Measurements from ENCODE around the gene COLEC11.

Gene COLEC11

DNA sequence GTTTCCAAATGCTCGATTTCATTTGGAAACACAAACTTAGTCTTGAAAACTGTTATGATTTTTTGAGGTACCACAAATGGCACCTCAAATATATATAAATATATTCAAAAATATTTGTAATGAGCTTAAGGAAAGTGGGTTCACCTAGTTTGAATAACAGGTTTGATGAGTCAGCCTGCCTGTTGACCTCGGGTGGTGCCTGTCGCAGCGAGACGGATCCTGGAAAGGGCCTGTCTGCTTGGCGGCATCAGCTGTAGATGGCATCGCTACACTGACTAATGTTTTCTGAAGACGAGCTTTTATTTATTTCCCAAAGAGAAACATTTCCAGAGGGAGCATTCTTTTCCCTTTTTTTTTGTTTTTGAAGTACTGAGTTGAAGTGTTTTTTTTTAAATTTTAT is 70.0 kb downstream of the COLEC11 start:
- Mint-ChIP-seq H3K36me3 (ENCODE audit: low read depth) (no peaks in the 10 kb centered on the region), H3K9me3 (no peaks in the 10 kb centered on the region), H3K27me3 (ENCODE audit: low read depth) (no peaks in the 10 kb centered on the region), H3K4me3 (no peak overlapping the region), H3K4me1 (ENCODE audit: low read depth) (no peaks in the 10 kb centered on the region), H3K27ac (no peak overlapping the region)

DNA sequence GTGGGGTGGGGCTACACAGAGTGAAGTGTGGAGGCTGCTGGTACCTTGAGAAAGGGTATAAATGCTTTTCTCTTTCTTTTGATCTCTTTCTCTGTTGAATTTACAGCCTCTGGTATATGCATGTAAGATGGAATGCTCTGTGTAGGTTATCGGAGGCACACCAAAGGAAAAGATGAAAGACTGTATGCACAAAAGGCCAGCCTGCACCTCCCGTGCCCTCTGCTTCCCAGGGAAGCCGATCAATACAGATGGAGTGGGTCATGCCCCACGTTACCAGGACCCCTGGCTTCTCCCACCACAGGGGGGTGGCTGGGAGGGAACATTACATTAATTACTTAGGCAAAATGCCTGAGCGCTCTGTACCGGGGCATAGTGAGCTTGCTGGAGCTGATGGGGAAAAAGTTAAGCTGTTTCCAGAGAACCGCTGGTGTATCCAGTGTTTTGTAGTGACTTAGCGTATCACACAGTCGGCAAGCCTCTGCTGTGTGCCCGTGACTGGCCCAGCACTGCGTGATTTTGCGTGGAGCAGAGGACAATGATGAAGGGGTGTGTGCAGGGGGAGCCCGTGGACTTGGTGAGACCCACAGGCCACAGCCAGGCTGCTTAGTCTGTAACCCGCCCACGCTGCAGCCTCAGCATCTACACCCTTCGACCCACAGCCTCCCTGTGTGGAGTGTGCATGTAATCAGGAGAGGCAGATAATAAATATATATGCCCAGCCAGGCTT is 71.1 kb downstream of the COLEC11 start:
- Mint-ChIP-seq H3K4me1 (ENCODE audit: low read depth) (no peaks in the 10 kb centered on the region), H3K27ac (no peak overlapping the region), H3K9me3 (no peaks in the 10 kb centered on the region), H3K4me3 (no peak overlapping the region), H3K36me3 (ENCODE audit: low read depth) (no peaks in the 10 kb centered on the region), H3K27me3 (ENCODE audit: low read depth) (no peaks in the 10 kb centered on the region)

DNA sequence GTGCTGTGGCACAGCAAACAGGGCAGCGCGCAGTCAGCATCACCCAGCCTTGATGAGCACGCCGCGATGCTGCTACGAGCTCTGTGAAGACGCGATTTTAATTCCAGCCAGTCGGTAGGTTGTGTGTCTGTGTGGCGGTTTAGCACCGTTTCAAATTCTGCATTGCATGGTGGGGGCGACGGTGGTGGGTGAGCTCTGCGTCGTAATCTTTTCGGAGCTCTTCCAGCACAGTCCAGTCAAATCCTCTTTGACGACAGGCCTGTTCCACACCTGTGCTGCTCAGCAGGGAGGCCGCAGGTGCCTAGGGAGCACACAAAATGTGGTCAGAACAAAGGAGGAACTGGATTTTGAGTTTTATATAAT is 71.7 kb downstream of the COLEC11 start:
- Mint-ChIP-seq H3K27me3 (ENCODE audit: low read depth) (no peaks in the 10 kb centered on the region), H3K4me3 (no peak overlapping the region), H3K36me3 (ENCODE audit: low read depth) (no peaks in the 10 kb centered on the region), H3K4me1 (ENCODE audit: low read depth) (no peaks in the 10 kb centered on the region), H3K27ac (no peak overlapping the region), H3K9me3 (no peaks in the 10 kb centered on the region)

DNA sequence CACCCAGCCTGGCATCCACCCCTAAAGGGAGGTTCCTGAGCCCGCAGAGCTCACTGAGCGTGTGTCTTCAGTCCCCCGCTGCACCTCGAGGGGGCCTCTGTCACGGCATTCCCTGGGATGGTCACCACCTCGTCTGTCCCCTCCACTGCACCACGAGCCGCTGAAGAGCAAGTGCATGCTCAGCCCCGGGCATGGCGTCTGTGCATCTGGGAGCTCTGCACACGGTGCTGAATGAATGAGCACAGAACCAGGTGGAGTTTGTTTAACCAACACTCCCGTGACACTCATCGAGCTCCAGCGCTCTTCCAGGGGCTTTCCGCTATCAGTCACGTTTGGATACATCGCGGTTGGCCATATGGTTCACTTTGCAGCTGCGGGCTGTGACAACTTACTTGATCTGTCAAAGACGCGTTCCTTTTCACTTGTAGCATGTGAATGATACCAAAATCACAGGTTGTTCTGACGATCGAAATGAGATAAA is 72.3 kb downstream of the COLEC11 start:
- Mint-ChIP-seq H3K27me3 (ENCODE audit: low read depth) (no peaks in the 10 kb centered on the region), H3K4me3 (no peak overlapping the region), H3K36me3 (ENCODE audit: low read depth) (no peaks in the 10 kb centered on the region), H3K27ac (no peak overlapping the region), H3K9me3 (no peaks in the 10 kb centered on the region), H3K4me1 (ENCODE audit: low read depth) (no peaks in the 10 kb centered on the region)

DNA sequence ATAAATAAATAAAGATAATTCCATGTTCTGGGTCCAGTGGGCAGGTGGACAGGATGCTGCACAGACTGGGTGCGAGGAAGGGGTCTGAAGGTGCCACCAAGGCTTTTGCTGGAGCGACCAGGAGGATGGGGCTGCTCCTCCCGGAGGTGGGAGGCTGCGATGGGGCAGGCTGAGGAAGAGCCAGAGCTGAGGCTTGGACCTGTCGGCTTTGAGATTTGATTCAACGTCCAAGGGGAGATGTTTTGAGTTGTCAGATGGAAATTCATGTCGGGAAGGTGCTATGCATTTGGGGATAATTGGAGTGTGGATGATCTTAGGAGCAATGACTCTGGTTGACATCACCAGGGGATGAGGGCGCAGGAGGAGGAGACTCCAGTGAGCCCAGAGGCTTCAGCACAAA is 74.7 kb downstream of the COLEC11 start:
- Mint-ChIP-seq H3K4me1 (ENCODE audit: low read depth) (no peaks in the 10 kb centered on the region), H3K27me3 (ENCODE audit: low read depth) (no peaks in the 10 kb centered on the region), H3K27ac (no peak overlapping the region), H3K9me3 (no peaks in the 10 kb centered on the region), H3K36me3 (ENCODE audit: low read depth) (no peaks in the 10 kb centered on the region), H3K4me3 (no peak overlapping the region)

DNA sequence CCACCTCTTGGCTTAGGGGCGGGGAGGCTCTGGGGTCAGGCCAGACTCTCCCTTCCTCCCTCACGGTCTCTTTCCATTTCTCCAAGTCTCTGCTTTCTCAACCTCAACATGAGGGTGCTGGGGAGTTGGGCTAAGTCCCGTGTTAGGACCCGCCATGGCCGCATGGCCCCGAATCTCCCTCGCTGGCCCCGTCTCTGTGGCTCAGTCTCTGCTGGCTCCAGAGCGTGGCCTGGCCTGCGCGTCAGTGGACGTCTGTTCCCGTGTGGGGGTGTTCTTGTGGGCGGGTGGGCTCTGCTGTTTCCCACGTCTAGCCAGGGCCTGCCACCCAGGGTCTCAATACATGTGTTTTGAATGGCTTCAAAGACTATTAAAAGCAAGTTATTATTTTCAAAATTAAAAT is 75.5 kb downstream of the COLEC11 start:
- Mint-ChIP-seq H3K4me3 (no peak overlapping the region), H3K27ac (no peak overlapping the region), H3K27me3 (ENCODE audit: low read depth) (no peaks in the 10 kb centered on the region), H3K9me3 (no peaks in the 10 kb centered on the region), H3K4me1 (ENCODE audit: low read depth) (no peaks in the 10 kb centered on the region), H3K36me3 (ENCODE audit: low read depth) (no peaks in the 10 kb centered on the region)

DNA sequence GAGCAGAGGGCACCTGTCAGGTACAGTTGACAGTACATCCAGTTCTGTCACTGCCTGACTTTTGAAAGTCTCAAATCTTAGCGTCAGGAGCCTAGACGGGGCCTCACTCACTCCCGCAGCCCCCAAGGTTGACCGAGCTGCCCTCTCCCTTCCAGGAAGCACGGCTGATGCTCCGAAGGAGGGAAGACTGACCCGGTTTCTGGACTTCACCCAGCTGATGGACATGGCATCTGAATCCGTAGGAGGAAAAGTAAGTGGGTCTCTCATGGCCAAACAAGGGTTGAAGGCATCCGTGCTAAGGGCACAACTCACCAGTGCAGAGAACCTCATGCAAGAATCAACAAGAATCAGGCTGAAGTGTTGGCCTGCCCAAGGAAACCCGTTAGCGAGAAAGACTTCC is 76.0 kb downstream of the COLEC11 start:
- Mint-ChIP-seq H3K27ac (no peak overlapping the region), H3K36me3 (ENCODE audit: low read depth) (no peaks in the 10 kb centered on the region), H3K4me3 (no peak overlapping the region), H3K9me3 (no peaks in the 10 kb centered on the region), H3K27me3 (ENCODE audit: low read depth) (no peaks in the 10 kb centered on the region), H3K4me1 (ENCODE audit: low read depth) (no peaks in the 10 kb centered on the region)

DNA sequence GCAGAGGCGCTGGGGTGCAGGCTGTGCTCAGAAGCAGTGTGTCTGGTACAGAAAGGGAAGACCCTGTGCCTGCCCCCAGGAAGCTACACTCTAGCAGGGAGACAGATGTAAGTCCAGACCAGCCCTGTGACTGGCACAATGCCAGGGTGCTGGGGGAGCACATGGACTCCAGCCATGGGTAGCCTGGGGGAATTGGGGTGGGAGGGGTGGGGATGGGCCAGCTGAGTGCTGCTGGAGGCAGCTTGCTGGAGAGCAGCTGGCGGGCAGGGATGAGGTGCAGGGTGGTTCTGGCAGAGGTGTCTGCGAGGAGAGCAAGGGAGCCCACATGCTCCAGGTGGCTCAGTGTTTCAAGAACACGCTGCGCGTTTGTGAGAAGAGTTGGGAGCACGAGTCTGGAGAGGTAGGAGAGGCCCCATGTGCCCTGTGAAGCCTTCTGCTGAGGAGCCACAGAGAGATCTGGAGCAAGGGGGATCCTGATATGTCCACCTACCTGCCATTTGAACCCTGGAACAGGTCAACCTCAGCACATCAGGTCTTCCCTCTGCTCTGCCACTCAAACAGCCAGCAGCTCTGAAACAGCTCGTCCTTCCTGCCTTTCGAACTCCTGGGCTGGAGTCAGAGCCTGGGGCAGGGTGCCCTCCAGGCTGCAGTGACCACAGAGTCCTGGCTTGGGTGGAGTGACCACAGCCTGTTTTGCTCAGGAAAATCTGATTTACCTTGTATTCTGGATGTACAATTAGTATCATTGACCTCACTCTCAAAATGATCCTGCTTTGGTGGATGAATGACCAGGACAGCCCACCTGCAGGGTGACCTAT is 78.2 kb downstream of the COLEC11 start:
- Mint-ChIP-seq H3K4me1 (ENCODE audit: low read depth) (no peaks in the 10 kb centered on the region), H3K4me3 (no peak overlapping the region), H3K36me3 (ENCODE audit: low read depth) (no peaks in the 10 kb centered on the region), H3K27ac (no peak overlapping the region), H3K9me3 (no peaks in the 10 kb centered on the region), H3K27me3 (ENCODE audit: low read depth) (no peaks in the 10 kb centered on the region)

DNA sequence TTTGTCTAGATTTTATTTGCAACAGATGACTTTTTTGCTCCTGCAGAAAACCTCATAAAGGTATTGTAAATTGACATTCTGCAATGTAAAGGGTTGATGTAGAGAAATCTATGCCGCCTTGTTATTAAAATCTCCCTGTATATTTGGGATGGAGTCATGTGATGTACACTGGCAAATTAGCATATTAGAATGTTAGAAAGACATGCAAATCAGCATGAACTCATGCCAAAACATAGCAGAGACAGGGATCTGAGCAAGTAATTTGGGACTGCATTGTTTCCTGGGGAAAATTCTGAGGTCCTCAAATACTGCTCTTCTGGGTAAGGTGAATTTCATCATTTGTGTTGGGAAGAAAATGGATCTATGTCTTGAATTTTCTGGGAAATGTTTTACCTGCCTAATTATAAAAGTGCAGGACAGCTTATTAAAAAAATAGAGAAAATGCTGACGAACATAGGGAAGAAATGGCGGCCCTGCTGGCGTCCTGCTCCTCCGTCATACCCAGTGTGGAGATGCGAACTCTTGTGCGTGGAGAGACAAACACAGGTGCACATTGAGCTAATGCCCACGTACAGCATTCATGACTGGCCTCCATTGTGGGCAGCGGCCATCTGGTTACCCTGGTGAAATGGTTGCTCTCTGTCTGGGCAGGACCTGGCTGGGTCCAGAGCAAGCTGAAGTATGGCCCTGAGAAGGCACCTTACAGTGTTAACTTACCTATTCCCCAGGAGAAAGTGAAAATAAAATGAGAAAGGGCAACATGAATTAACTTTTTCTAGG is 79.3 kb downstream of the COLEC11 start:
- no peak overlapping the region for H3K27ac Mint-ChIP-seq
- H3K27me3 Mint-ChIP-seq (ENCODE audit: low read depth): no peaks in the 10 kb centered on the region
- no peak overlapping the region for H3K4me3 Mint-ChIP-seq
- no peaks in the 10 kb centered on the region for H3K36me3 Mint-ChIP-seq (ENCODE audit: low read depth)
- H3K4me1 Mint-ChIP-seq (ENCODE audit: low read depth): no peaks in the 10 kb centered on the region
- no peaks in the 10 kb centered on the region for H3K9me3 Mint-ChIP-seq

DNA sequence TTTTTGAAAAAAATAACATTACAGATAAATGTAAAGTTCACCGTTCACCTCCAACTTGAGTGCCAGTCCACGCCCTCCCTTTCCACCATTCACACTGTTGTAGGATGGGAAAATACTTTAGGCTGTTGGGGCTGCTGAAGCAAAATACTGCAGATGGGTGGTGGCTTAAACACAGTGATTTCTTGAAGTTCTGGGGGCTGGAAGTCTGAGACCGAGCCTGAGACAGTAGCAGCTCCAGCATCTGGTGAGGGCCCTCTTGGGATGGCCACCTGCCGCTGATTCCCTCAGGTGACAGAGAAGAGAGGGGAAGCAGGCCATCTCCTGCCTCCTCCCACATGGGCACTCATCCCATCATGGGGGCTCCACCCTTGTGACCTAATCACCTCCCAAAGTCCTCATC is 80.8 kb downstream of the COLEC11 start:
- Mint-ChIP-seq H3K9me3 (no peaks in the 10 kb centered on the region), H3K4me1 (ENCODE audit: low read depth) (no peaks in the 10 kb centered on the region), H3K27me3 (ENCODE audit: low read depth) (no peaks in the 10 kb centered on the region), H3K36me3 (ENCODE audit: low read depth) (no peaks in the 10 kb centered on the region), H3K4me3 (no peak overlapping the region), H3K27ac (no peak overlapping the region)

DNA sequence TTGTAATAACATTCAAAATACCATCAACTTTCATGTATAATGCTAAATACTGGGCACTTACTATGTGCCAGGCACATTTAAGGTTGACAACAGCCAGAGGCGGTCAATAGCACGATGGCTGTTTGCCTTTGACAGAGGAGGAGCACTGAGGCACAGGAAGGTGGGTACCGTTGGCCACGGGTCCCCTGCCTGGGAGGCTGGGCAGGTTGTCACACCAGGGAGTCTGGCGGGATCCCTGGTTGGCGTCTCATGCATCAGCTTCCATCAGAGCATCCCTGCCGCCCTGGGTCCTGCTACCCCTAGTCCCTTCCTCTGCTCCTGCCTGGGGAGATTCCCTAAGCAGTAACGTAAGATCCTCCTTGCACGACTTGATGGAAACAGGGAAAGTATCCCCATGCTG is 82.5 kb downstream of the COLEC11 start:
- H3K27me3 Mint-ChIP-seq (ENCODE audit: low read depth): no peaks in the 10 kb centered on the region
- no peaks in the 10 kb centered on the region for H3K4me1 Mint-ChIP-seq (ENCODE audit: low read depth)
- no peak overlapping the region for H3K4me3 Mint-ChIP-seq
- no peaks in the 10 kb centered on the region for H3K9me3 Mint-ChIP-seq
- no peaks in the 10 kb centered on the region for H3K36me3 Mint-ChIP-seq (ENCODE audit: low read depth)
- H3K27ac Mint-ChIP-seq: no peak overlapping the region

DNA sequence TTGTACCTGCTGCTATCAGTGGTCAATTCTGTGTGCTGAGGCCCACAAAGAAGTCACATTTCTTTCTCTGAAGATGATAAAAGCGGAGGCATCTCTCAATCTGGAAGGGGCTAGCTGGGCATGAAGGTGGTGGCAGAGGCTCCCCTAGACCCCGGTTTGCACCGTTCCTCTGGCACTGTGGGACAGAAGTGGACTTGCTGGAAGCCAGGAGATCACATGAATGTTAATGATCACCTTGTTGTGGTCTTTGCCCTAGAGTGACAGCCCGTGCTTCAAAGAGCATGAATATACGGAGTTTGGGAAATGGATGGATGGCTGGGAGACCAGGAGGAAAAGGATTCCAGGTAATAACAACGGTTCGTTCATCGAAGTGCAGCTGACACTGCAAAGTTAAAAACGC is 83.3 kb downstream of the COLEC11 start:
- Mint-ChIP-seq H3K9me3 (no peaks in the 10 kb centered on the region), H3K4me3 (no peak overlapping the region), H3K4me1 (ENCODE audit: low read depth) (no peaks in the 10 kb centered on the region), H3K27ac (no peak overlapping the region), H3K27me3 (ENCODE audit: low read depth) (no peaks in the 10 kb centered on the region), H3K36me3 (ENCODE audit: low read depth) (no peaks in the 10 kb centered on the region)

DNA sequence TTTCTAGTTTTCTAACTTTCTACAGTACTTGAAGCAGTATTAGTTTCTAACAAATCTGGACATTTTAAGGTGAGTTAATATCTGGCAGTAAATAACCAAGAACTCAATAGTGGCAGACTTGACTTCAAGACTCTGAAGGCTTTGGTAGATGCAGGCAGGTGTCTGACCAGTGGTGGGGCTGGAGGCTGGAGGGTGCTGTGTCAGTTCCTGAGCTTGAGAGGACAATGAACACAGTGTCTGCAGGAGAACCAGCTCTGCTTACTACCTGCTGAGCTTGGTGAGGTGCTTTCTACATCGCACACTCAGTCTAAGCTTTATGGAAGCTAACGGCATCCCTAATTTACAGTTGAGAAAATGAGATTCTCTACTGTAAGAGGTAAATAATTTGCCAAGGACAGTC is 84.3 kb downstream of the COLEC11 start:
- no peaks in the 10 kb centered on the region for H3K9me3 Mint-ChIP-seq
- H3K27ac Mint-ChIP-seq: no peak overlapping the region
- no peak overlapping the region for H3K4me3 Mint-ChIP-seq
- no peaks in the 10 kb centered on the region for H3K4me1 Mint-ChIP-seq (ENCODE audit: low read depth)
- no peaks in the 10 kb centered on the region for H3K36me3 Mint-ChIP-seq (ENCODE audit: low read depth)
- H3K27me3 Mint-ChIP-seq (ENCODE audit: low read depth): no peaks in the 10 kb centered on the region

DNA sequence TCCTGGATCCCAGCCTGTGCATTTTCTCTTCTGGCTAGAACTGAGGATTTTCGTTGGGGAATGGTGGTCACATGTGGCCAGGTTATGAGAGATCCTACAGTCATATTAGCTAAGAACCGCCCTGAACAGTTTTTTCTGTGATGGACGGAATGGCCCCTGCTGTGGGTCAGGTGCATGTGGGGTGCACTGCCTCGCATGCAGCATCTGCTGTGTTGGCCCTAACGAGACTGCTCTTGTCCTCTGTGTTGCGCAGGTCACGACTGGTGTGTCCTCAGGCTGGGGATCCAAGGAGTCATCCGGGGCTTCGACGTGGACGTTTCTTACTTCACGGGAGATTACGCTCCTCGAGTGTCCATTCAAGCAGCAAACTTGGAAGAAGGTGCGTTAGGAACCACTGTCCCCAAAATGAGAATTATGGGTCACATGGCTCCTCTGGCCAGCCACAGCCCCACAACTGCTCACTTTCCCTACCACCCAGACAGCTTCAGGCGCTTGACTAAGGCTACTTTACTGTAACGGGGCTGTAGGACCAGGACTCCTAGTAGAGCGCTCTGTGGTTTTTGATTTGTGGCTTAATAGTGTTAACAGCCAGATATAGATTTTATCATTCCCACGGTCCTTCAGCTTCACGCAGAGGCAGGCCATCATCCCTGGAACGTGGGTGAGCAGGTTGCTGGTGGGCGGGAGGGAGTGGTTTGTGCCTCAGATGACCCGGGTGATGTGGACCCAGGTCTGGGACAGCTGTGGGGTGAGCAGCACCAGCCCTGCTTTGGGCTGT is 84.9 kb downstream of the COLEC11 start:
- no peak overlapping the region for H3K27ac Mint-ChIP-seq
- no peaks in the 10 kb centered on the region for H3K36me3 Mint-ChIP-seq (ENCODE audit: low read depth)

More for the DNA sequence above, 84.9 kb downstream of the COLEC11 start:
- Mint-ChIP-seq H3K4me3 (no peak overlapping the region), H3K9me3 (no peaks in the 10 kb centered on the region), H3K27me3 (ENCODE audit: low read depth) (no peaks in the 10 kb centered on the region), H3K4me1 (ENCODE audit: low read depth) (no peaks in the 10 kb centered on the region)

All from T-helper 1 cell treated with Interleukin-12 subunit alpha and Interleukin-12 subunit beta and Interleukin-4 antibody, amounts not matched to agents 30 μg/mL and 1 μg/mL, for 36 hours (primary cell).